Activated CD4-positive, alpha-beta T cell treated with anti-CD3 and anti-CD28 coated beads, Interleukin-2, amount 50 U/mL, for 48 hours (primary cell): ENCODE data around the gene PCSK6.

Experiments used
- DNase-seq, 2 experiments: peaks; one replicate each; pipeline ENCODE4 v3.0.0-alpha.2; 2020

The PCSK6 gene

GRCh38 chr15:101349047-101349951, 140.2 kb downstream of the PCSK6 start:
- no peak for DNase-seq

DNA sequence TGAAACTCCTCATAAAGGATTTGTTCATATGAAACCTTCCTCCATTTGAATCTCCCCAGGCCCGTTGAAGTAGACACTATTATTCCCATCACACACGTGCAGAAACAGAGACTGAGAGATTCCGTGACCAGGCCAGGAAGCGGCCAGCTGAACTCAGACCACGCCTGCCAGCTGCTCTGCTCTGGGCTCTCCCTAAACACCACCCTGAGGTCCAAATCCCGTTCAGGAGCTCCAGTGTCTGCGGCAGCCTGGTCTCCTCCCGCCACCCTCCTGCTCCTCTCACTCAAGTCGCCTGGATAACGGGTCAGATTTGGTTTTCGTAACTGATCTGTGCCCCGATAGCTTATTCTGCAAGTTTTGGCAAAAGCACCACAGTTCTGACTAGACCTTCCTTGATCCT, 140.9 kb downstream of the PCSK6 start:
- no peak for DNase-seq

GRCh38 chr15:101348015-101348414, 141.5 kb downstream of the PCSK6 start:
- DNase-seq, result no peak

GRCh38 chr15:101347454-101347853, 142.1 kb downstream of the PCSK6 start:
- no peak for DNase-seq

DNA sequence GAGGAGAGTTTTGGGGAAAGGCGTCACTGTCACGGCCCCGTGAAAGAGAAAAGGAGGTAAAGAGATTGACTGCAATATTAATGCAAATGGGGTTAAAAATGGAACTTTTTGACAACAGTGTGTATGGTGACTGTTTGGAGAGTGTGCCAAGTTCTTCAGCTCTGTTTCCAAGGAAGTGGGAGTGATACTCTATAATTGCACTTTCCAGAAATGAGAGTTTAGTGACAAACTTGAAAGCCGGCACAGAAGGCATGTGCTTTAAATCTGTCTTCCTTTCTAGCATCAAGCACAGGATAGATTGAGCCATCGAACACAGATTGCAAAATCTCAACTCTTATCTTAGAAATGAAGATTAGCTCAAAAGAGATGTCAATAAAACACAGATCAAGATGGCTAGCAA, 142.6 kb downstream of the PCSK6 start:
- DNase-seq, result no peak

GRCh38 chr15:101342056-101342455, 147.5 kb downstream of the PCSK6 start:
- DNase-seq, result no peak

DNA sequence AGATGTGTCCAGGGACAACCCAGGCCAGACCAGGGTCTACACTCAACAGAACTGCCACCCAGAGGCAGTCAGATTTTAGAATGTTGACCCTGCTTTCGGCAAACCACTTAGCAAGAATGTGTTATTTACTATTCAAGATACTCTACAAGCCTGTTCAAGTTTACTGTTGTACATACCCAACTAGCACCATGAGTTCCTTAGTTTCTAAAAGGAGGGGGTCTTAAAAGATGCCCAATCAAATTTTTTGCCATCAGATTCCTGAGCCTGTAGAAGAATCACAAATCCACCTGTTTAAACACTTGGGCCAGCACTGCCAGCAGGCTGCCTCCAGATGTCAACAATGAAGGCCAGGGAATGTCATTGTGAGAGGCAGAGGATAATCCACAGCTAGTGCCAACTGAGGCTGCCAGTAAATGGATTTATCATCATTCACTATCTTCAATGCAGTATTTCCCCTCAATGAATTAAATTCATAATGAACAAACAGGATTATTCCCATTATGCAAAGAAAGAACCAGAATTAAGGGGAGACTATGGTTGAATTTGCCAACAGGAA, 150.9 kb downstream of the PCSK6 start:
- no peak for DNase-seq

DNA sequence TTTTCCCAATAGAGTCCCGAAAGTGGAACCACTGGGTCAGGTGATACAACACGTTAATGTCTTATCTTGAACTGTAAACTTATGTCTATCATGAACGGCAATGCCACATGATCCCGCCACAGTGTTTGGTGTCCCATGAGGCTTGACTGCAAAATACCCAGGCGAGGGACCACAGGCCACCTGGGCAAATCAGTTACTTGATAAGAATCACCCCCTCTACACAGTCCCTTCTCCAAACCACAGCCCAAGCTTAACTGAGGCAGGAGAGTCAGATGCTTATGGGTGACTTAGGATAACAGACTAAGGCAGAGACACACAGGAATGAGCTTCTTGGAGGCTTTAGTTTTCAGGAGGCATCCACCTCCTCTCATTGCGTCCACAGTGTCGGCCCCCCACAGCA, 151.5 kb downstream of the PCSK6 start:
- DNase-seq, result no peak

DNA sequence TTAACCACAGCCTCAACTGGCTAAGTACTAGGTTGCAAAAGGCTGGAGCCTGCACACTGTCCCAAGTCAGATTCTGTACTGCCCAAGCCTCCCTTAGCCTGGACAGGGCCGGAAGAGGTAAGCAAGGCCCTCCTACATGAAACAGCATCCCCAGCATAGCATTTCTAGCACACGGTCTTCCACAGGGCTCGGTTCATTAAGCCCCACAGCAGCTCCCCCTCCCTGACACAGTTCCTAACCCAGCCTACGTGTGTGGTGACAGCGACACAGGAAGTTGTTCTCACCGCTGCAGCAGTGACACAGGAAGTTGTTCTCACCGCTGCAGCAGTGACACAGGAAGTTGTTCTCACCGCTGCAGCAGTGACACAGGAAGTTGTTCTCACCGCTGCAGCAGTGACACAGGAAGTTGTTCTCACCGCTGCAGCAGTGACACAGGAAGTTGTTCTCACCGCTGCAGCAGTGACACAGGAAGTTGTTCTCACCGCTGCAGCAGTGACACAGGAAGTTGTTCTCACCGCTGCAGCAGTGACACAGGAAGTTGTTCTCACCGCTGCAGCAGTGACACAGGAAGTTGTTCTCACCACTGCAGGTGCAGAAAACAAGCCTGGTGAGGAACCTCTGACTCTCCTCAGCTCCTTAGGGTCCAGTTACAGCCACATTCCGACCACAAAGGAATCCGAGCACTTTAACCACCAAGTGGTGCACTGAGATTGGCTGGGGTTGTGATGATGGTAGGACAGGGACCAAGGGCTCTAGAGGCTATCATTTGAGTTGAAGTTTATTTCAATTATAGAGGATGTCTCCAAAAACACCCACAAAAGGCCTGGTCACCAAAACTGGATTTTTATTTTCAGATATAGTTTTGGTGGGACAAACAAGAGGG, 155.4 kb downstream of the PCSK6 start:
- DNase-seq, result peak; percentile 56 to 60

DNA sequence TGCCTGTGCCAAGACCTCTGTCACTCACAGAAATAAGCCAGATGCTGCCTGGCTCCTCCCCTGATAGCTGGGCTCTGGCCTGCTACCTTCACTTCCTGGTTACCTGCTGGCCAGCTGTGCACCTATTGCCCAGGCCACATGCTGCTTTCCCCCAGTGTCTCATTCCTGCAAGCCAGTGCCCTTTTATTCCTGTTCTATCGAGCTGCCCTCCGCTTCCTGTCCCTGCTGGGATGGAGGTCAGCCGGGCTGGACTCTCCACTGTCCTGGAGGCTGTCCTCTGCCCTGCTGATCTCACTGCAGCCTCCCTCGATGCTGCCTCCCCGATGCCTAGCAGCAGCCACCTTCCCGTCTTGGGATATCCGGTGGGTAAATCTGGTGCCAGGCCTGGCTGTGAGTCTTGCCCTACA, 157.4 kb downstream of the PCSK6 start:
- DNase-seq, result no peak

DNA sequence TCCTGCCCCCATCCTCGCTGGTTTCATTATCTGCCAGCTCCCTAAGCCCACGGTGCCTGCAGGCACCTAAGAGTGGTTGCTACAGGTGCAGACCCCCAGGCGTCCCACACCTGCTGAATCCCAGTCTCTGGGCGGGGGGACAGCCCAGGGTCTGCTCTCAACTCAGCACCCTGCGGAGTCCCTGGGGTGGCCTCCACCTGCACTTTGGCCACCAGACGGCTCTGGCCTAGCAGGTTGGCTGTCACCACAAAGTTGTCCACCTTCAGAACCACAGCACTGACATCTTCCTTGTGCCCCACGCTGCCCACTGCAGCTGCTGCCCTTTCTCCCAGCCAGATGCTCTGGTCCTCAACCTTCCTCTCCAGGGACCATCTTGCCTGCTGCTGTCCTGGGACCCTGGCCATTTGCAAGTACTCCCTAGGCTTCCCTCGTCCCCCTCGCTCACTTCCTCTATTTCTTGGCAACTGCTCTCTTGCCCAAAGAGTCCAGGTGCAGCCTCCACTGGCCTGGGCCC, 159.6 kb downstream of the PCSK6 start:
- DNase-seq, result no peak

DNA sequence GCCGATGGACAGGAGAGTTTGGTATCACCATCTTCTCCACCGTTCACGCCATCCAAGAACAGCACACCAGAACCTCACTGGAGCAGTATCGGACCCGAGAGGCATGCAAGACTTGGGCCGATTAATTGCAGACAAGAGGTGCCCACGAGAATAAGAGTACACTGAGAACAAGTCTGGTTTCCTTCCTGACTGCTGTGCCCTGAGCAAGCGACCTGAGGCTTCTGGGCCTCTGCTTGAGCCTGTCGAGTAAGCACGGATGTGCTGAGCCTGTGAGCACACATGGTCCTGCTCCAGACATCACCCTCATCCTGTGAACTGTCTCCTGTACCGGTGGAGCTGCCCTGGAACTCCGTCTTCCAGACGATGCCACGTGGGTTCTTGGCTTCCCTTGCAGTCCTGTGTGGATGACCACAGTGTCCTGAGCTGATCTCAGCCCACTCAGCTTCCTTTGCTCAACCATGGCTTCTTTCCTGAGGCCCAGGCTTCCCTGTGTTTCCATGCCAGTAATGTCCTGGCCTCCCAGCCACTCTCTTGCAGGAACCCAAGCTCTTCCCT, 160.1 kb downstream of the PCSK6 start:
- no peak for DNase-seq

DNA sequence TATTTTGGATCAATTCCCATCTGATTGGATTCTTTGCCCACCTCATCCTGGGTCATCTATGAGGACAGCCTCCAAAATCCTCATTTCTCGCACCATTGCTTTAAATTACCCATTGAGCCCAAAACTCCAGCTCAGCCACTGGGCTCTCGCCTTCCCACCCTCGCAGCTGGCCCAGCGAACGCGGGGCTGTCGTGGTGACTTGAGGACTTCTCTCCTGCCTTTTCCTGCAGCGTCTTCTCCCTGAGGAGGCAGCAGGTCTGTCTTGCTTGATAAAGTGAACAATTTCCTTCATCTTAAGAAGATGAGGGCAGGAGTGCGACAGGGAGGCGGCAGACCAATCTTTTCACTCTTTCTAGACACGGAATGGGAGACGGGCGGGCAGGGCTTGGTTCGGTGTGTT, 161.5 kb downstream of the PCSK6 start:
- DNase-seq, result no peak

GRCh38 chr15:101327147-101327740, 162.3 kb downstream of the PCSK6 start:
- DNase-seq, result no peak

GRCh38 chr15:101326462-101327146, 162.9 kb downstream of the PCSK6 start:
- DNase-seq, result no peak

- no peak for DNase-seq
Measured at GRCh38 chr15:101326026-101326315, 163.5 kb downstream of the PCSK6 start.

GRCh38 chr15:101325263-101326025, 164.1 kb downstream of the PCSK6 start:
- DNase-seq, result no peak

DNA sequence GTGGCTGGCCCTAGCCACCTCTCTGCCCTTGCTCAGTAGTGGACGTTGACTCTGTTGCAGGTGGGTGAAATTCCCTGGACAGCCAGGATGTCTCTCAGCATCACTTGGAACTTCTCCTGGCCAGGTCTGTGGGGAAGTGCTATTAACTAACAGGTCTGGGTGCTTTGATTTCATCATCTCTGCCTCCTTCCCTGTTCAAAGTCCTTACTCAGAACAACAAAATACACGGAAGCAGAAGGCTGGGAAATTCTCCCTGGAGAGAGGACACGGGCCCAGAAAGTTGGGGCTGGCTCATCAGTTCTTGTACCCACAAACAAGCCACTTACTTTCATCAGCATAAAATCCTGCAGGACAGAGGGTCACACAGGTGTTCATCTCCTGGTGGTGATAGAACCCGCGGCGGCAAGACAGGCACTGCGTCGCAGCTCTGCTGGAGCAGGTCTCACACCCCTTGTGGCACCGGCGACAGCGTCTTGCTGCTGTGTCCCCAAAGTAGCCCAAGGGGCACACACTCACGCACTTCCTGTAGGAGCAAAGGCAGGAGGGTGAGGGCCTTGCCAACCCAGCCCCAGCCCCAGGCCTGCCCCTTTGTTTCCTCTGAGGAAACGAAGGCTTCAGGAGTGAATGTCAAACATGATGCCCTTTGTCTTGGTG, 164.9 kb downstream of the PCSK6 start:
- DNase-seq, result no peak

GRCh38 chr15:101323793-101324523, 165.5 kb downstream of the PCSK6 start:
- DNase-seq, result no peak

- DNase-seq, result no peak
Measured at GRCh38 chr15:101322854-101323477, 166.5 kb downstream of the PCSK6 start.
